KMS-11 (cell line): Measurements from ENCODE around the gene ALG14.
A peak's percentile ranks its signal among the peaks of the same experiment; 100 is the strongest.

Source experiments
- H2AFZ ChIP-seq: fragments of 200-600 bp; sonication (generic); 2 replicates; pipeline ENCODE4 v1.6.1; 2016; ENCODE audit warnings: antibody characterized with exemption, mixed run types, low read depth
- H3K27ac ChIP-seq: fragments of 200-600 bp; sonication (generic); 2 replicates; pipeline ENCODE4 v1.6.1; 2016; ENCODE audit warnings: mild to moderate bottlenecking, mixed run types
- H3K27me3 ChIP-seq: fragments of 200-600 bp; sonication (generic); 2 replicates; pipeline ENCODE4 v1.6.1; 2017; ENCODE audit warnings: mild to moderate bottlenecking, low read depth, mixed run types, moderate library complexity; ENCODE audit not compliant: insufficient read depth
- H3K36me3 ChIP-seq: fragments of 200-600 bp; sonication (generic); 2 replicates; pipeline ENCODE4 v1.6.1; 2017; ENCODE audit warnings: mild to moderate bottlenecking, mixed run types; ENCODE audit not compliant: insufficient read depth
- H3K4me1 ChIP-seq: fragments of 200-600 bp; sonication (generic); 2 replicates; pipeline ENCODE4 v1.6.1; 2016; ENCODE audit warnings: mild to moderate bottlenecking, low read depth, mixed run types; ENCODE audit not compliant: poor library complexity, severe bottlenecking
- H3K4me2 ChIP-seq: fragments of 200-600 bp; sonication (generic); 2 replicates; pipeline ENCODE4 v1.7.0; 2016; ENCODE audit warnings: mild to moderate bottlenecking, mixed run types
- H3K4me3 ChIP-seq: fragments of 200-600 bp; sonication (generic); IDR thresholded peaks from 2 replicates; pipeline ENCODE4 v1.6.1; 2017; ENCODE audit warnings: low read depth, low read length, mixed read lengths; ENCODE audit not compliant: insufficient read depth
- H3K79me2 ChIP-seq: fragments of 200-600 bp; sonication (generic); 2 replicates; pipeline ENCODE4 v1.6.1; 2016; ENCODE audit warnings: low read depth, mixed run types; ENCODE audit not compliant: insufficient read depth
- H3K9ac ChIP-seq: fragments of 200-600 bp; sonication (generic); 2 replicates; pipeline ENCODE4 v1.6.1; 2016; ENCODE audit warnings: mild to moderate bottlenecking, mixed run types
- H4K20me1 ChIP-seq: fragments of 200-600 bp; sonication (generic); 2 replicates; pipeline ENCODE4 v1.6.1; 2016; ENCODE audit warnings: mild to moderate bottlenecking, mixed run types; ENCODE audit not compliant: insufficient read depth
- CTCF ChIP-seq: fragments of 200-600 bp; sonication (generic); conservative IDR thresholded peaks from 2 replicates; pipeline ENCODE4 v1.6.1; 2017; ENCODE audit warnings: low read depth, mild to moderate bottlenecking, antibody characterized with exemption, low read length, moderate library complexity, mixed read lengths

ALG14 gene

GRCh38 chr1:95046359-95046758 lies 26.4 kb downstream of the ALG14 start:
- H3K4me3 ChIP-seq: no peak overlapping the region
- H3K9ac ChIP-seq: no peak overlapping the region
- H3K4me2 ChIP-seq: no peak overlapping the region
- no peaks in the 10 kb centered on the region for H3K36me3 ChIP-seq
- TF ChIP-seq CTCF: no peak
- no peaks in the 10 kb centered on the region for H3K79me2 ChIP-seq
- H3K27ac ChIP-seq: no peak overlapping the region
- H3K4me1 ChIP-seq: no peaks in the 10 kb centered on the region
- no peaks in the 10 kb centered on the region for H3K27me3 ChIP-seq
- H4K20me1 ChIP-seq: no peaks in the 10 kb centered on the region
- H2AFZ ChIP-seq: no peak overlapping the region

- Histone ChIP-seq H3K9ac (no peak overlapping the region), H3K4me2 (no peak overlapping the region), H4K20me1 (no peaks in the 10 kb centered on the region), H3K36me3 (no peaks in the 10 kb centered on the region), H3K79me2 (no peaks in the 10 kb centered on the region), H2AFZ (no peak overlapping the region), H3K4me1 (no peaks in the 10 kb centered on the region), H3K27ac (no peak overlapping the region), H3K4me3 (no peak overlapping the region), H3K27me3 (no peaks in the 10 kb centered on the region)
- TF ChIP-seq CTCF: peak; percentile 90
Observed at GRCh38 chr1:95043141-95043980, 29.4 kb downstream of the ALG14 start.

GRCh38 chr1:95042286-95042685 lies 30.5 kb downstream of the ALG14 start:
- Histone ChIP-seq H3K4me2 (no peak overlapping the region), H3K27ac (no peak overlapping the region), H4K20me1 (no peaks in the 10 kb centered on the region), H2AFZ (no peak overlapping the region), H3K4me3 (no peak overlapping the region), H3K36me3 (no peaks in the 10 kb centered on the region), H3K27me3 (no peaks in the 10 kb centered on the region), H3K79me2 (no peaks in the 10 kb centered on the region), H3K9ac (no peak overlapping the region), H3K4me1 (no peaks in the 10 kb centered on the region)
- no peak for TF ChIP-seq CTCF

DNA sequence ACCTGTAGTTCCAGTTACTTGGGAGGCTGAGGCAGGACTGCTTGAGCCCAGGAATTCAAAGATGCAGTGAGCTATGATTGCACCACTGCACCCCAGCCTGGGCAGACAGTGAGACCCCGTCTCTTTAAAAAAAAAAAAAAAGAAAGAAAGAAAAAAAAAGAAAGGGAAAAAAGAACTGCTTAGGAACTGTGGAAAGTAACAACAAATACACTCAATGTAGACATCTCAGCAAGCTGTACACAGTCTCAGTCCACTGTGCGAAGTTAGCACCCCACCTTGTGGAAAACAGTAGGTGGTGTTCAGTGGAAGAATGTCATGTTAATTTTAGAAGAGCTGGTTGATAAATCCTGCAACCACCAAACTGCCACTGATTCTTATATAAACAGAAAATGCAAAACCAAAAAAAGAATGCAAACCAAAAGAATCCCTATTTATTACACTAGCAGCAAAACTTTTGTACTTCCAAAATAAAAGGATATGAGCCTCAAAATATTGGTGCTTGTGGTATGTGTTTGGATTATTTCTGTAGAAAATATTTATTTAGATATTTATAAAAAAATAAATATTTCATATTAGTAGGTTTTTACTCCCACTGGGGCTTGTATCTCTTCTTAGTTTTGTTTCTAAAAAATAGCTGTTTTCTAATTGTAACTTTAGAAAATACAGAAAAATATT lies 31.1 kb downstream of the ALG14 start:
- Histone ChIP-seq H3K27ac (no peak overlapping the region), H3K79me2 (no peaks in the 10 kb centered on the region), H2AFZ (no peak overlapping the region), H3K36me3 (no peaks in the 10 kb centered on the region), H3K27me3 (no peaks in the 10 kb centered on the region), H3K9ac (no peak overlapping the region), H3K4me2 (no peak overlapping the region), H3K4me1 (no peaks in the 10 kb centered on the region), H4K20me1 (no peaks in the 10 kb centered on the region), H3K4me3 (no peak overlapping the region)
- no peak; the same call in 1 of the 2 replicates for TF ChIP-seq CTCF
